ENCODE results near the gene KCNMB2. TPM values are rescaled to one million over a fixed set of nuclear protein-coding genes. Genes with fewer than 3 reads are reported as not detected.

The KCNMB2 gene
- total and polyA plus RNA-seq, 5 donors from 2014 or later = not detected

- ATAC-seq (ENCODE audit: low read depth in 2 of 2) (no peak), DNase-seq (no peak)
- Histone ChIP-seq H3K4me1 (ENCODE audit: control insufficient read depth, insufficient read depth, low read length, poor library complexity, severe bottlenecking) (no peaks in the 10 kb centered on the region), H3K9me3 (ENCODE audit: control insufficient read depth in 2 of 2, low read length in 2 of 2) (no peaks in the 10 kb centered on the region), H3K27ac (ENCODE audit: insufficient read depth, low read length, poor library complexity, severe bottlenecking) (no peak overlapping the region), H3K4me3 (ENCODE audit: low read depth, low read length) (no peak overlapping the region), H3K27me3 (ENCODE audit: control insufficient read depth, insufficient read depth, low read length) (no peaks in the 10 kb centered on the region), H3K36me3 (ENCODE audit: control insufficient read depth, insufficient read depth, low read length) (no peaks in the 10 kb centered on the region)
- Mint-ChIP-seq H3K9me3 (peaks cover 0 to 4% (median 0%) of the 10 kb centered on the region in 7 donors), H3K4me1 (no peaks in the 10 kb centered on the region), H3K27me3 (no peaks in the 10 kb centered on the region), H3K27ac (no peak overlapping the region), H3K36me3 (no peaks in the 10 kb centered on the region), H3K4me3 (no peak overlapping the region)
Observed at GRCh38 chr3:178875836-178876235, 339.6 kb downstream of the KCNMB2 start.

GRCh38 chr3:178880274-178880673 lies 344.0 kb downstream of the KCNMB2 start:
- H3K27ac ChIP-seq (ENCODE audit: insufficient read depth, low read length, poor library complexity, severe bottlenecking) = no peak overlapping the region
- H3K27me3 Mint-ChIP-seq = no peaks in the 10 kb centered on the region
- ATAC-seq (ENCODE audit: low read depth in 2 of 2) = no peak

More at GRCh38 chr3:178880274-178880673, 344.0 kb downstream of the KCNMB2 start:
- Mint-ChIP-seq H3K36me3 (no peaks in the 10 kb centered on the region), H3K9me3 (peaks cover 0 to 13% (median 3%) of the 10 kb centered on the region in 7 donors), H3K4me1 (no peaks in the 10 kb centered on the region), H3K4me3 (no peak overlapping the region), H3K27ac (no peak overlapping the region)
- no peaks in the 10 kb centered on the region for H3K9me3 ChIP-seq (ENCODE audit: control insufficient read depth in 2 of 2, low read length in 2 of 2)
- no peaks in the 10 kb centered on the region for H3K27me3 ChIP-seq (ENCODE audit: control insufficient read depth, insufficient read depth, low read length)
- DNase-seq = no peak
- H3K36me3 ChIP-seq (ENCODE audit: control insufficient read depth, insufficient read depth, low read length) = no peaks in the 10 kb centered on the region
- H3K4me1 ChIP-seq (ENCODE audit: control insufficient read depth, insufficient read depth, low read length, poor library complexity, severe bottlenecking) = no peaks in the 10 kb centered on the region
- H3K4me3 ChIP-seq (ENCODE audit: low read depth, low read length) = no peak overlapping the region

Data from CD4-positive, CD25-positive, alpha-beta regulatory T cell (primary cell).